ENCODE results near the gene ZNF33B. TPM values are rescaled to one million over a fixed set of nuclear protein-coding genes. Genes with fewer than 3 reads are reported as not detected.
"Not testable (repeated sequence)": the region's sequence is repeated elsewhere in the genome, so short reads cannot be mapped to it uniquely, and the experiment has no call there.

Gene ZNF33B
- polyA plus RNA-seq, 3 donors from 2014 or later: 9.4 to 13.6 (median 9.6) TPM

GRCh38 chr10:42583828-42584227, 54.5 kb downstream of the ZNF33B start:
- H3K27me3 Mint-ChIP-seq (ENCODE audit: low read depth in 3 of 3): no peaks in the 10 kb centered on the region
- no peaks in the 10 kb centered on the region for H3K4me1 Mint-ChIP-seq
- H3K9me3 Mint-ChIP-seq: peaks cover 6 to 54% (median 31%) of the 10 kb centered on the region in 6 donors
- H3K4me3 Mint-ChIP-seq: no peak overlapping the region
- no peak overlapping the region for H3K27ac Mint-ChIP-seq
- no peak for DNase-seq
- H3K36me3 Mint-ChIP-seq: peaks cover 35 to 53% (median 46%) of the 10 kb centered on the region in 3 donors

GRCh38 chr10:42578019-42578418, 60.4 kb downstream of the ZNF33B start:
- H3K4me1 Mint-ChIP-seq: peaks cover 0 to 2% of the 10 kb centered on the region in 2 donors
- peaks cover 5 to 13% (median 9%) of the 10 kb centered on the region in 3 donors for H3K36me3 Mint-ChIP-seq
- H3K27ac Mint-ChIP-seq: no peak overlapping the region
- DNase-seq: no peak
- no peak overlapping the region for H3K4me3 Mint-ChIP-seq
- peaks cover 0 to 5% (median 0%) of the 10 kb centered on the region in 3 donors for H3K27me3 Mint-ChIP-seq (ENCODE audit: low read depth in 3 of 3)
- H3K9me3 Mint-ChIP-seq: peaks cover 5 to 14% (median 11%) of the 10 kb centered on the region in 6 donors

DNA sequence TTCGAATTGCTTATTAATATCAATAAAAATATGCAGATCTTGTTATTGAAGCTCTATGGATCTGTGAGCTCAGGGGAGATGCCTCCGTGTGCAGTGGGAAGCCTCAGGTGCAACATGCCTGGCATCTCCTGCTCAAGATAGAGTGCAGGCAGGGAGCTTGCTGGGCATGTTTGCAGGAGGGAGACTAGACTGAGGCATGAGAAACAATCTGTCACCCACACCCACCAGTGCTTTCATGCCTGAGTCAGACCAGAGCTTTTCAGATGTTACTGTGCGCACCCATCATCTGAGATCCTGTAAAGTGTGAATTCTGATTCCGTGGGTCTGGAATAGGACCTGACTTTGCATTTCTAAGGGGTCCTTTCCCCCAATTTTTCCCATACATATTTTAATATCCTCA, 62.0 kb downstream of the ZNF33B start:
- no peak for DNase-seq
- H3K9me3 Mint-ChIP-seq: peaks cover 0 to 7% (median 1%) of the 10 kb centered on the region in 6 donors
- no peak overlapping the region for H3K27ac Mint-ChIP-seq
- peaks cover 0 to under 1% (median 0%) of the 10 kb centered on the region in 3 donors for H3K36me3 Mint-ChIP-seq
- H3K4me3 Mint-ChIP-seq: no peak overlapping the region
- H3K27me3 Mint-ChIP-seq (ENCODE audit: low read depth in 3 of 3): peaks cover 0 to 5% (median 0%) of the 10 kb centered on the region in 3 donors
- peaks cover 0 to 2% of the 10 kb centered on the region in 2 donors for H3K4me1 Mint-ChIP-seq

- Mint-ChIP-seq H3K9me3 (peaks cover 0 to 6% (median under 1%) of the 10 kb centered on the region in 6 donors), H3K27me3 (ENCODE audit: low read depth in 3 of 3) (peaks cover 0 to 5% (median 3%) of the 10 kb centered on the region in 3 donors)
- no peak for DNase-seq
Measured at GRCh38 chr10:42574336-42574735, 64.0 kb downstream of the ZNF33B start.

GRCh38 chr10:42556931-42557330, 81.4 kb downstream of the ZNF33B start:
- Mint-ChIP-seq H3K27me3 (ENCODE audit: low read depth in 3 of 3) (peaks cover 6 to 12% (median 7%) of the 10 kb centered on the region in 3 donors), H3K4me3 (no peak overlapping the region), H3K36me3 (peaks cover 0 to 2% (median 0%) of the 10 kb centered on the region in 3 donors)

More at GRCh38 chr10:42574336-42574735, 64.0 kb downstream of the ZNF33B start:
- H3K27ac Mint-ChIP-seq: no peak overlapping the region
- H3K4me1 Mint-ChIP-seq: peaks cover 0 to 2% of the 10 kb centered on the region in 2 donors
- H3K4me3 Mint-ChIP-seq: no peak overlapping the region
- no peaks in the 10 kb centered on the region for H3K36me3 Mint-ChIP-seq

DNA sequence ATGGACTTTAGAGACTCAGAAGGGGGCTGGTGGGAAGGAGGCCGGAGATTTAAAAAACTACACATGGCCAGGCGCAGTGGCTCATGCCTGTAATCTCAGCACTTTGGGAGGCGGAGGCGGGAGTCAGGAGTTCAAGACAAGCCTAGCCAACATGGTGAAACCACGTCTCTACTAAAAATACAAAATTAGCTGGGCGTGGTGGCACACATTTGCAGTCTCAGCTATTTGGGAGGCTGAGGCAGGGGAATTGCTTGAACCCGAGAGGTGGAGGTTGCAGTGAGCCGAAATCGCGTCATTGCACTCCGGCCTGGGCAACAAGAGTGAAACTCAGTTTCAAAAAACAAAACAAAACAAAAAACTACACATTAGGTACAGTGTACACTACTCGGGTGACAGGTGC, 84.8 kb downstream of the ZNF33B start:
- not testable (repeated sequence) for DNase-seq, H3K9me3 Mint-ChIP-seq

More at GRCh38 chr10:42556931-42557330, 81.4 kb downstream of the ZNF33B start:
- no peak for DNase-seq
- Mint-ChIP-seq H3K27ac (no peak overlapping the region), H3K4me1 (peaks cover 15% of the 10 kb centered on the region in 2 donors), H3K9me3 (no peaks in the 10 kb centered on the region)

DNA sequence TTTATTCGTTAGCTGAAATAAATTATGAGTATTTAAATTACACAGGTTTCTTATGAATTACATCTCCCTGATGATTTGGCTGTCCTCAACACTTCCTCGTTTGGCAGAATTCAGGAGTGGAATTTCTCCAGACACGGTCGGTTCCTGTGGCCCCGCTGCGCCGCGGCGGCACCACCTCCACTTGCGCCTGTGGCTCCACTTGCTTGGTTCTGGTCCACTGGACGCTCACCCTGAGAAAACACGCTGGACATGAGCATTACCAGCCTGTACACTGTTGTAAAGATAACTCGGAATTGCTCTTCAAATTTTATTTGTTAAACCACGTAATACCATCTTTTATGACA, 85.3 kb downstream of the ZNF33B start:
- Mint-ChIP-seq H3K4me3 (peak overlapping the region; percentile 98 to 99 (median 98)), H3K27ac (peak overlapping the region; percentile 90 to 98 (median 96)), H3K4me1 (peaks cover 39 to 47% of the 10 kb centered on the region in 2 donors), H3K36me3 (peaks cover 0 to 14% (median 13%) of the 10 kb centered on the region in 3 donors), H3K9me3 (no peaks in the 10 kb centered on the region), H3K27me3 (ENCODE audit: low read depth in 3 of 3) (peaks cover 7 to 11% (median 10%) of the 10 kb centered on the region in 3 donors)
- no peak for DNase-seq

More for the DNA sequence above, 84.8 kb downstream of the ZNF33B start:
- peak overlapping the region in 3 of 6 donors; percentile 90 to 98 (median 95) for H3K27ac Mint-ChIP-seq
- H3K4me3 Mint-ChIP-seq: peak overlapping the region; percentile 98 to 99 (median 98)
- H3K36me3 Mint-ChIP-seq: peaks cover 0 to 14% (median 12%) of the 10 kb centered on the region in 3 donors
- peaks cover 7 to 11% (median 10%) of the 10 kb centered on the region in 3 donors for H3K27me3 Mint-ChIP-seq (ENCODE audit: low read depth in 3 of 3)
- H3K4me1 Mint-ChIP-seq: peaks cover 38 to 42% of the 10 kb centered on the region in 2 donors

DNA sequence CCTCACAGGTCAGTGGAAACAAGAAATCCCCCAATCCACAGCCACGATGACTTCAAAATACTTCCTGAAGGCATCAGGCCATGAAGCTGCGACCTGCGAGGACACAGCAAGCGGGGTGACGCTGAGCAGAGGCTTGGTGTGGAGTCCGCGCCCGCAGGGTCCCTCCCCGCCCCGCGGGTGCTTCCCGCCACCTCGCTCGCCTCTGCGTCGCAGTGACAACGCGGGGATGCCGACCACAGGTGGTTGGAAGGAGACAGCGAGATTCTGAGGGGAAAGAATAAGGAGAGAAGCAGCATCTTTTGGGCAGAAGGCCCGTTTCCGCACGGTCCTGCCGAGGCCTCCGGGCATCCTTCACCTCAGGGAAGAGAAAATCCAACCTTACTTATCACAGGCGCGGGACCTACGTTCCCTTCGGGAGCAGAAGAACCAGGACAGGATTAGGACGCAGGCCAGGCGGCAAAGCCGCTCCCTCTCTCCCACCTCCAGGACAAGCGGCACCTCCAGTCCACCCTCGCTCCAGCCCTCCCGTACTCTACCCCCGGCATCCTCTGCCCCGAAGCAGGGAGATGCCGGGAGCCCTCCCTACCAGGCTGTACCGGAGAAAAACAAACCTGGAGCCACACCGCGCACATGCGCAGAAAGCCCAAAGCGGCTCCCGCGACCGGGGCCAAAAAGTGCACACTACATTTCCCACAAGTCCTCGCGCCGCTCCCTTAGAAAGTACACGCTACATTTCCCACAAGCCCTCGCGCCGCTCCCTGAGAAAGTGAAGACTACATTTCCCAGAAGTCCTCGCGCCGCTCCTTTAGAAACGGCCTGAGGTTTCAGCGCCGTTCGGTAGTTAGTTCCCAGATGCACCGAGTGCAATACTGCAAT, 85.9 kb downstream of the ZNF33B start:
- H3K9me3 Mint-ChIP-seq: no peaks in the 10 kb centered on the region
- H3K4me1 Mint-ChIP-seq: peaks cover 42 to 54% of the 10 kb centered on the region in 2 donors
- peak; percentile 89 to 91 (median 91) for DNase-seq
- H3K27me3 Mint-ChIP-seq (ENCODE audit: low read depth in 3 of 3): peaks cover 7 to 11% (median 10%) of the 10 kb centered on the region in 3 donors
- H3K27ac Mint-ChIP-seq: peak overlapping the region; percentile 90 to 98 (median 96)
- peak overlapping the region; percentile 98 to 99 (median 98) for H3K4me3 Mint-ChIP-seq
- peaks cover 0 to 19% (median 19%) of the 10 kb centered on the region in 3 donors for H3K36me3 Mint-ChIP-seq

DNA sequence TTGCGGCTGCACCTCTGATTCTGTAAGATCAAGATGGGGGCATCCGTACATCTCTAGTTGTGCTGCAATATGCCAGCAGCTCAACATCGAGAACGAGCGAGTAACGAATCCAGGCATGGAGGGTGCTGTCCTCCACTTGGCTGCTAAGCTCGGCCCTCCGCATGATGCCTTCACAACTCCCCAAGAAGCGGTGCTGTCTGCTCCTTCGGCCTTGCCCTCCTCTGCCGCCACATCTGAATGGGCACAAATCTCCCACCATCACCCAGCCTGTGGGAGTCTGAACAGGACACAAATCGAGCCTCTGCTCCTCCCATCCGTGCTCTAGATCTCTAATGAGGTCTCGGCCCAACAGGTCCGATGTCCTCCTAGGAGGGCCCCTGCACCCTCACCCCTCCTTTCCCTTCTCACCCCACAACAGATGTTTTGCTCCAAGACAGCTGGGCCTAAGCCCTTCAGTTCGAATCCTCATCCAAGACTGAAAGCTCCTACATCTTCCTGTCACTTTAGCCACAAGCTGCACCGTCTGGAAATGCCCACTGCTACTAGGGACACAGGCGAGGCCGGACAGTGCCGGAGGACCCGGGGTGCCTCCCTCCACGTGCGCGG, 86.7 kb downstream of the ZNF33B start:
- Mint-ChIP-seq H3K27me3 (ENCODE audit: low read depth in 3 of 3) (peaks cover 7 to 11% (median 10%) of the 10 kb centered on the region in 3 donors), H3K27ac (peak overlapping the region; percentile 90 to 98 (median 96)), H3K4me1 (peaks cover 45 to 61% of the 10 kb centered on the region in 2 donors), H3K9me3 (no peaks in the 10 kb centered on the region), H3K36me3 (peaks cover 2 to 24% (median 23%) of the 10 kb centered on the region in 3 donors), H3K4me3 (peak overlapping the region; percentile 98 to 99 (median 98))
- no peak for DNase-seq

- Mint-ChIP-seq H3K4me1 (peaks cover 48 to 64% of the 10 kb centered on the region in 2 donors), H3K36me3 (peaks cover 13 to 37% (median 35%) of the 10 kb centered on the region in 3 donors), H3K4me3 (peak overlapping the region in 1 of 5 donors; percentile 47), H3K27ac (peak overlapping the region in 3 of 6 donors; percentile 26 to 60 (median 39)), H3K9me3 (peaks cover 0 to 7% (median 3%) of the 10 kb centered on the region in 6 donors), H3K27me3 (ENCODE audit: low read depth in 3 of 3) (peaks cover 7 to 11% (median 10%) of the 10 kb centered on the region in 3 donors)
- DNase-seq: no peak
Measured at GRCh38 chr10:42549851-42550250, 88.5 kb downstream of the ZNF33B start.

- H3K4me3 Mint-ChIP-seq: no peak overlapping the region
- no peak for DNase-seq
- H3K36me3 Mint-ChIP-seq: peaks cover 28 to 52% (median 47%) of the 10 kb centered on the region in 3 donors
- H3K27ac Mint-ChIP-seq: no peak overlapping the region
- peaks cover 4 to 23% (median 9%) of the 10 kb centered on the region in 6 donors for H3K9me3 Mint-ChIP-seq
- H3K27me3 Mint-ChIP-seq (ENCODE audit: low read depth in 3 of 3): peaks cover 7 to 11% (median 10%) of the 10 kb centered on the region in 3 donors
- peaks cover 48 to 66% of the 10 kb centered on the region in 2 donors for H3K4me1 Mint-ChIP-seq
Measured at GRCh38 chr10:42548254-42548653, 90.1 kb downstream of the ZNF33B start.

GRCh38 chr10:42544945-42545344, 93.4 kb downstream of the ZNF33B start:
- no peak for DNase-seq
- H3K9me3 Mint-ChIP-seq: peaks cover 11 to 55% (median 27%) of the 10 kb centered on the region in 6 donors
- peaks cover 56 to 78% (median 69%) of the 10 kb centered on the region in 3 donors for H3K36me3 Mint-ChIP-seq
- no peak overlapping the region for H3K4me3 Mint-ChIP-seq
- H3K27ac Mint-ChIP-seq: no peak overlapping the region
- peaks cover 19 to 37% of the 10 kb centered on the region in 2 donors for H3K4me1 Mint-ChIP-seq
- H3K27me3 Mint-ChIP-seq (ENCODE audit: low read depth in 3 of 3): no peaks in the 10 kb centered on the region

DNA sequence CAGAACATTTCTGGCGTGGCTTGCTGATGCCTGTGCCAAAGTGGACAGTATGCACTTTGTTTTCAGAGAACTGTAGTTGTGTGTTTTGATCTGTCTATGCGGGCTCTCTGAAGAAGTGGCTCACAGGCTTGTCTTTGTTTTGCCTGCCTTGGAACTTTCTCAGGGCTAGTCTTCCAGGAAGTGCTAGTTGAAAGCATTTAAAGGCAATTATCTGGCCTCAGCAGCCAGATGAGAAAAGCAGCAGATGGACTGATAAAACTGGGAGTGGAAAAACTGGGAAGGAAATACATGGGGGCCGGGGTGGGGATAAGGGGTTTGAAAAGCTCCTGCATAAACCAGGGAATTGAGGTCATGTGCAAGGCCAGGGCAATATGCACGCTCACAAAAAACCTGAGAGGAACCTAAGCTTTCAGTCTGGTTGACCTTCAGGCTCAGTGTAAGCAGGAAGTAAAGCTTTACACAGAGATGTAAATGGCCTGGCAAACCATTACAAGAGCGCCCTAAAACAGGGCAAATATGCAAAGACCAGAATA, 94.5 kb downstream of the ZNF33B start:
- peaks cover 56 to 81% (median 71%) of the 10 kb centered on the region in 3 donors for H3K36me3 Mint-ChIP-seq
- peaks cover 11 to 56% (median 30%) of the 10 kb centered on the region in 6 donors for H3K9me3 Mint-ChIP-seq
- no peak overlapping the region for H3K4me3 Mint-ChIP-seq
- H3K4me1 Mint-ChIP-seq: peaks cover 16 to 30% of the 10 kb centered on the region in 2 donors
- no peak for DNase-seq
- peak overlapping the region in 1 of 6 donors; percentile 26 for H3K27ac Mint-ChIP-seq
- no peaks in the 10 kb centered on the region for H3K27me3 Mint-ChIP-seq (ENCODE audit: low read depth in 3 of 3)

Data from immature natural killer cell (primary cell).